Activated CD4-positive, alpha-beta T cell treated with anti-CD3 and anti-CD28 coated beads, Interleukin-2, amount 10 ng/mL, durations not matched to agents 24 days and 14 days (primary cell): ENCODE measurements around the gene GLS. TPM values are rescaled to one million over a fixed set of nuclear protein-coding genes. Genes with fewer than 3 reads are reported as not detected.
"Not testable (repeated sequence)": the region's sequence is repeated elsewhere in the genome, so short reads cannot be mapped to it uniquely, and the experiment has no call there.

Experiments used
- DNase-seq: peaks from one replicate; pipeline ENCODE4 v3.0.0; 2022
- H3K27ac Mint-ChIP-seq: one replicate; pipeline ENCODE4 v1.8.0; 2022; ENCODE audit warnings: mild to moderate bottlenecking, mixed read lengths
- H3K27me3 Mint-ChIP-seq: one replicate; pipeline ENCODE4 v1.8.0; 2022; ENCODE audit warnings: mixed read lengths
- H3K36me3 Mint-ChIP-seq: one replicate; pipeline ENCODE4 v1.8.0; 2022; ENCODE audit warnings: low read depth, mild to moderate bottlenecking, mixed read lengths
- H3K4me1 Mint-ChIP-seq: one replicate; pipeline ENCODE4 v1.8.0; 2021; ENCODE audit warnings: mixed read lengths
- H3K4me3 Mint-ChIP-seq: one replicate; pipeline ENCODE4 v1.8.0; 2022; ENCODE audit warnings: mild to moderate bottlenecking, moderate library complexity, mixed read lengths
- H3K9me3 Mint-ChIP-seq: one replicate; pipeline ENCODE4 v1.8.0; 2021; ENCODE audit warnings: mixed read lengths
- intact Hi-C: fragments of 100-400 bp; cut with micrococcal nuclease; formaldehyde crosslinking; loops from one replicate; pipeline ENCODE4 v1.15.1; 2023
- total RNA-seq: library from RNA; stranded (reverse); gene quantifications from 2 replicates; pipeline ENCODE4 v1.2.3, GENCODE V29; 2022

GLS gene
- total RNA-seq, 1 donor from 2014 or later = 266 TPM

- Mint-ChIP-seq H3K4me1 (peaks cover 32% of the 10 kb centered on the region), H3K4me3 (peak overlapping the region; percentile 87), H3K27ac (peak overlapping the region; percentile 97), H3K9me3 (no peaks in the 10 kb centered on the region), H3K36me3 (peaks cover 36% of the 10 kb centered on the region), H3K27me3 (peaks cover 2% of the 10 kb centered on the region)
- DNase-seq = peak; percentile 62
- intact Hi-C loops = loop anchor here (1.0 to 10.0 kb wide), 10 partner anchors 20 to 1098 kb away; partner anchors contain the start of genes NAB1, ORMDL1 and PMS1
Measured at GRCh38 chr2:190882411-190882766, 1.8 kb downstream of the GLS start.

GRCh38 chr2:190882856-190883582, 2.4 kb downstream of the GLS start:
- Mint-ChIP-seq H3K4me1 (peaks cover 37% of the 10 kb centered on the region), H3K9me3 (no peaks in the 10 kb centered on the region), H3K4me3 (peak overlapping the region; percentile 87), H3K36me3 (peaks cover 40% of the 10 kb centered on the region), H3K27me3 (peaks cover 2% of the 10 kb centered on the region), H3K27ac (peak overlapping the region; percentile 97)
- DNase-seq = peak; percentile 65
- intact Hi-C loops = loop anchor here (1.0 to 10.0 kb wide), 10 partner anchors 20 to 1098 kb away; partner anchors contain the start of genes NAB1, ORMDL1 and PMS1

DNA sequence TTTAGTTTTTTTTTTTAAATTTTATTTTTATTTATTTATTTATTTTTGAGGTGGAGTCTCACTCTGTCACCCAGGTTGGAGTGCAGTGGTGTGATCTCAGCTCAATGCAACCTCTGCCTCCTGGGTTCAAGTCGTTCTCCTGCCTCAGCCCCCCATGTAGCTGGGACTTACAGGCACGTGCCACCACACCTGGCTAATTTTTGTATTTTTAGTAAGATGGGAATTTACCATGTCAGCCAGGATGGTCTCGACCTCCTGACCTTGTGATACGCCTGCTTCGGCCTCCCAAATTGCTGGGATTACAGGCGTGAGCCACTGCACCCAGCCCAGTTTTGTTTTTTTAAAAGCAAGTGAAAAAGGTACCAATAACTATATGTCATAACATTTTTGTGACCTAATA, 5.2 kb downstream of the GLS start:
- H3K9me3 Mint-ChIP-seq, H3K27me3 Mint-ChIP-seq: not testable (repeated sequence)
- intact Hi-C loops = loop anchor here (5.0 to 10.0 kb wide), 2 partner anchors 51 to 1101 kb away; partner anchors contain the start of genes ORMDL1 and PMS1
- peak overlapping the region; percentile 29 for H3K27ac Mint-ChIP-seq
- DNase-seq = peak; percentile 54
- H3K4me1 Mint-ChIP-seq = peaks cover 50% of the 10 kb centered on the region
- peak overlapping the region; percentile 49 for H3K4me3 Mint-ChIP-seq
- H3K36me3 Mint-ChIP-seq = peaks cover 57% of the 10 kb centered on the region

DNA sequence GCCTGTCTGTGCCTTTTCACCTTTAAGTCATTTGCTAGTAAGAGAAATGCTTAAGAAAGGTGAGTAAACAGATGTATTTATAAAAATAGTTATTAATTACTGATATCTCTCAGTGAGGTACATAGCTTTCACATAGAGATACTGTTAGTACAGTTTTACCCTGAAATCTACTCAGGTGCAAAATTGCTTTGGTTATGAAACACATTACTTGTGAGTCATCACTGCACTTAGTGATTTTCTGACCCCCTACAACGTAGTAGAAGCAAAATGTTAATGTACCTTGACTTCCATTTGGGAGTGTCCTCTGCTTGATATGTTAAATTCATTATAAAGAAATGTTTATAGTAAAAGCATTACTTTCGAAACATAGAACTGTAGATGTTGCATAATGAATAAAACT, 6.5 kb downstream of the GLS start:
- peak; percentile 48 for DNase-seq
- H3K27ac Mint-ChIP-seq = no peak overlapping the region
- no peak overlapping the region for H3K4me3 Mint-ChIP-seq
- H3K4me1 Mint-ChIP-seq = peaks cover 58% of the 10 kb centered on the region
- no peaks in the 10 kb centered on the region for H3K9me3 Mint-ChIP-seq
- intact Hi-C loops = loop anchor here (5.0 to 10.0 kb wide), 2 partner anchors 50 to 1102 kb away; partner anchors contain the start of genes ORMDL1 and PMS1
- H3K27me3 Mint-ChIP-seq = no peaks in the 10 kb centered on the region
- peaks cover 60% of the 10 kb centered on the region for H3K36me3 Mint-ChIP-seq

DNA sequence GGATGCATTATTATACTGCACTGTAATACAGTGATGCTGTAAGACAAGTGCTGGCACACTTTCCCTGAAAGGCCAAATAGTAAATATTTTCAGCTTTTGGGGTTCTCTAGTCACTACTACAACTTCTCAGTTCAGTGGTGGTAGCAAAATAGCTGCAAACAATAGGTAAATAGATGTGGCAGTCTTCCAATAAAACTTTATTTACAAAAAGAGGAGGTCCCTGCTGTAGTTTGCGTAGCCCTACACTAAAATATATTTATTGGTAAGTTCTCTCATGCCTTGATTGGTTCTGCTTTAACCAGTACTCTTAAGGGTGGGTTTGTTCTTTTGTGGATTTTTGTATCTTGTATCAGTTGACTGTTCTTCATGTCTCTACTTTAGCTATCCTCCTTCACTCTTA, 7.8 kb downstream of the GLS start:
- H3K27ac Mint-ChIP-seq = no peak overlapping the region
- intact Hi-C loops = loop anchor here (5.0 to 10.0 kb wide), 2 partner anchors 49 to 1104 kb away; partner anchors contain the start of genes ORMDL1 and PMS1
- DNase-seq = peak; percentile 47
- H3K9me3 Mint-ChIP-seq = no peaks in the 10 kb centered on the region
- H3K27me3 Mint-ChIP-seq = no peaks in the 10 kb centered on the region
- peaks cover 53% of the 10 kb centered on the region for H3K36me3 Mint-ChIP-seq
- peak overlapping the region; percentile 39 for H3K4me3 Mint-ChIP-seq
- peaks cover 52% of the 10 kb centered on the region for H3K4me1 Mint-ChIP-seq

DNA sequence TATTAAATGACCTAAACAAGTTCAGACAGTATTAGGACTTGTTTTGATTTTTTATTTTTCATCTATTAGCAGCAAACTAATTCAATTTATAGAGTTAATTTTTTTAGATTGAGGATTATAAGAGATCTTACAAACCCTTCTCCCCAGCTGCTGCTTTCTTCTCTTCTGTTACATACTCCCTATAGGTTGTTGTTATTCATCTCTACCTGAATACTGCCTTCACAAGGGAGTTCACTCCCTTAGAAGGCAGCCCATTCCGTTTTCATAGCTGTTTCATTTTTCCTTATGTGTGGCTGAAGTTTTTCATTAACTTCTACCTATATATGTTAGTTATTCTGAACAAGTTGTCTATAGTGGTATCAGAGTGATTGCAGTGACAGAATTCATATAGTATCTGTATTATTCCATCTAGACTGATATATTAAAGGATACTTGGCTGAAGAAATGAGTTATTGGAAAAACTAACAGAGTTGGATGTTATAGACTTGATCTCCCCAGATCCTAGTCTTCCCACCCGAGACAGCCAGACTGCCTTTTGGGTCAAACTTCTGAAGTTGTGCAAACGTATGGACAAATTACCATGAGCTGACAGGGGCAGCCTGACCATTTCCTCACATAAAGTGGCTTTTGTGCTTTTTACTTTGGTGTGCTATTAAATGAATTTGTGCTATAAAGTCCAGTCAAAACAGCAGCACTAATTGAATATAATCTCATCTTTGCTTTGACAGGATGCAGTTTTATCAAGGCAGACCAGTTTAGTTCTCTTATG, 8.7 kb downstream of the GLS start:
- intact Hi-C loops = loop anchor here (5.0 to 10.0 kb wide), 2 partner anchors 48 to 1105 kb away; partner anchors contain the start of genes ORMDL1 and PMS1
- Mint-ChIP-seq H3K4me1 (peaks cover 50% of the 10 kb centered on the region), H3K27me3 (no peaks in the 10 kb centered on the region), H3K27ac (no peak overlapping the region), H3K9me3 (no peaks in the 10 kb centered on the region), H3K4me3 (no peak overlapping the region), H3K36me3 (peaks cover 45% of the 10 kb centered on the region)
- peak; percentile 49 for DNase-seq

DNA sequence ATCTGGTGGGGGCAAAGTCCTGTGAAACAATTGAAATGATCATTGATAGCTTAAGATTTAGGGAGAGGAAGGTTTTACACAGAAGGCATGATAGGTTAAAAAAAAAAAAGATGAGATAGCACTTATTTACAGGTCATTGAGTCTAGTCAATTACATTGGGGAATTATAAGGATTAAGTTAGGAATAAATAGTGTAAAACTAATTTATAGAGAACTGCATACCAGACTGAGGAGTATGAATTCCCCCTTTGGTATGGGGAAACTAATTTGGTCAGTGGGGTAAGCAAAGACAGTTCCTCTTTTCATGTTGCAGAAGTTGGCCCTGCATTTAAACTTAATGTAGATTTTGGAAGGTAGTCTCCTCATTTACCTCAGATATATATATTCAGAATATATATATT, 10.8 kb downstream of the GLS start:
- H3K4me3 Mint-ChIP-seq = peak overlapping the region; percentile 9
- intact Hi-C loops = no loop called here
- H3K27me3 Mint-ChIP-seq = no peaks in the 10 kb centered on the region
- no peaks in the 10 kb centered on the region for H3K9me3 Mint-ChIP-seq
- H3K4me1 Mint-ChIP-seq = peaks cover 54% of the 10 kb centered on the region
- DNase-seq = no peak
- no peak overlapping the region for H3K27ac Mint-ChIP-seq
- H3K36me3 Mint-ChIP-seq = peaks cover 38% of the 10 kb centered on the region

GRCh38 chr2:190891889-190892288, 11.3 kb downstream of the GLS start:
- no peak for DNase-seq
- no peaks in the 10 kb centered on the region for H3K9me3 Mint-ChIP-seq
- H3K36me3 Mint-ChIP-seq = peaks cover 43% of the 10 kb centered on the region
- no peak overlapping the region for H3K4me3 Mint-ChIP-seq
- H3K27me3 Mint-ChIP-seq = no peaks in the 10 kb centered on the region
- H3K27ac Mint-ChIP-seq = peak overlapping the region; percentile 3
- intact Hi-C loops = no loop called here
- peaks cover 58% of the 10 kb centered on the region for H3K4me1 Mint-ChIP-seq

DNA sequence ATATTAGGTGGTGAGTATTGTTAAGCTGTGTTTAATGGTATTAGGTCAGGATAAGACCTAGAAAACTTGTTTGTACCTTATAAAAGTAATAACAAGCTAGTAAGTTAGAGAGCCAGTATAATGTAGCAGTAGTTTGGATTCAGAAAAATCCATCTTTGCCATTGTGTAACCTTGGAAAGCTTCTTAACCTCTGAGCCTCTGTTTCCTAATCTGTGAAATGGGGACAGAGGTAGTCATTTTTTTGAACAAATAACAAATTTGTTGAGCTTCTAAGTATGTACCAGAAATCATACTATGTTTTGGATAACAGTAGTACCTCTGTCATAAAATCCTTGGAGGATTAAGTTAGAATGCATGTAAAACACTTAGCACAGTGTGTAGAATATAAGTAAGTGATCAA, 12.5 kb downstream of the GLS start:
- intact Hi-C loops = no loop called here
- peaks cover 50% of the 10 kb centered on the region for H3K4me1 Mint-ChIP-seq

GRCh38 chr2:190896477-190896876, 15.9 kb downstream of the GLS start:
- peaks cover 28% of the 10 kb centered on the region for H3K4me1 Mint-ChIP-seq
- H3K27me3 Mint-ChIP-seq = no peaks in the 10 kb centered on the region
- no peak for DNase-seq
- H3K4me3 Mint-ChIP-seq = no peak overlapping the region
- H3K9me3 Mint-ChIP-seq = no peaks in the 10 kb centered on the region
- intact Hi-C loops = no loop called here
- H3K36me3 Mint-ChIP-seq = peaks cover 34% of the 10 kb centered on the region
- peak overlapping the region; percentile 69 for H3K27ac Mint-ChIP-seq

More for the DNA sequence above, 12.5 kb downstream of the GLS start:
- Mint-ChIP-seq H3K4me3 (no peak overlapping the region), H3K27ac (no peak overlapping the region), H3K36me3 (peaks cover 42% of the 10 kb centered on the region), H3K9me3 (no peaks in the 10 kb centered on the region), H3K27me3 (no peaks in the 10 kb centered on the region)
- no peak for DNase-seq

GRCh38 chr2:190903693-190904450, 23.3 kb downstream of the GLS start:
- peaks cover 10% of the 10 kb centered on the region for H3K4me1 Mint-ChIP-seq
- intact Hi-C loops = loop anchor here (2.0 kb wide), 1 partner anchor 21 kb away; no protein-coding TSS in a partner anchor
- no peak overlapping the region for H3K4me3 Mint-ChIP-seq
- peak overlapping the region; percentile 70 for H3K27ac Mint-ChIP-seq
- no peaks in the 10 kb centered on the region for H3K27me3 Mint-ChIP-seq
- DNase-seq = no peak
- peaks cover 52% of the 10 kb centered on the region for H3K36me3 Mint-ChIP-seq
- H3K9me3 Mint-ChIP-seq = no peaks in the 10 kb centered on the region

DNA sequence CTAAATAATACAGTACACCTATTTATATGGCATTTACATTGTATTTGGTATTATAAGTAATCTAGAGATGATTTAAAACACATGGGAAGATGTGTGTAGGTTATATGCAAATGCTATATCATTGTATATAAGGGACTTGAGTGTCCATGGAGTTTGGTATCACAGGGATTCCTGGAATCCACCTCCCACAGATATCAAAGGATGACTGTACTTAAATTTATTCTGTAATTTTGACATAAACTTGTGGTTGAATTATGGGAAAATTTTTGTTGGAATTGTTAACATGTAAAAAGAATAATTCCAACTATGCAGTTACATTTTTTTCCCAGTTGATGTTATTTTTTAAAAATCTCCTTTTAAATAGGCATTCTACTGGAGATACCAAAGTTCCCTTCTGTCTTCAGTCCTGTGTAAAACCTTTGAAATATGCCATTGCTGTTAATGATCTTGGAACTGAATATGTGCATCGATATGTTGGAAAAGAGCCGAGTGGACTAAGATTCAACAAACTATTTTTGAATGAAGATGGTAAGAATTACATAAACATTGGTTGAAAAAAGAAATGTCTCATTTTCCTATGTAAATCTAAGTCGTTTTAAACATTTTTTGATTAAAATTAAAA, 24.1 kb downstream of the GLS start:
- intact Hi-C loops = loop anchor here (5.0 kb wide), 1 partner anchor 58 kb away; no protein-coding TSS in a partner anchor
- H3K27me3 Mint-ChIP-seq = no peaks in the 10 kb centered on the region
- H3K9me3 Mint-ChIP-seq = no peaks in the 10 kb centered on the region
- H3K27ac Mint-ChIP-seq = peak overlapping the region; percentile 62
- DNase-seq = no peak
- peaks cover 55% of the 10 kb centered on the region for H3K36me3 Mint-ChIP-seq
- H3K4me3 Mint-ChIP-seq = no peak overlapping the region
- H3K4me1 Mint-ChIP-seq = peaks cover 11% of the 10 kb centered on the region

GRCh38 chr2:190908532-190908931, 27.9 kb downstream of the GLS start:
- H3K4me3 Mint-ChIP-seq = no peak overlapping the region
- H3K27ac Mint-ChIP-seq = no peak overlapping the region
- no peak for DNase-seq
- H3K36me3 Mint-ChIP-seq = peaks cover 53% of the 10 kb centered on the region
- no peaks in the 10 kb centered on the region for H3K27me3 Mint-ChIP-seq
- H3K4me1 Mint-ChIP-seq = peaks cover 19% of the 10 kb centered on the region
- intact Hi-C loops = loop anchor here (5.0 kb wide), 1 partner anchor 54 kb away; no protein-coding TSS in a partner anchor
- H3K9me3 Mint-ChIP-seq = no peaks in the 10 kb centered on the region
